Activated CD4-positive, alpha-beta T cell treated with anti-CD3 and anti-CD28 coated beads for 36 hours (primary cell): ENCODE results near the gene UBR3. TPM values are rescaled to one million over a fixed set of nuclear protein-coding genes. Genes with fewer than 3 reads are reported as not detected.

Source experiments
- ATAC-seq: fragments of 200-7000 bp; cut with Tn5 transposase; one replicate; pipeline ENCODE4 v1.10.0; 2021; ENCODE audit warnings: mild to moderate bottlenecking, moderate library complexity
- CTCF ChIA-PET: fragments of 350-600 bp; sonication (Branson Sonifier 250); formaldehyde crosslinking; loops from one replicate; lab custom pipeline; 2021; ENCODE audit warnings: antibody characterized with exemption; lab: Charles Lee
- POLR2A ChIA-PET: fragments of 350-600 bp; sonication (Branson Sonifier 250); formaldehyde crosslinking; loops from one replicate; lab custom pipeline; 2021; ENCODE audit warnings: antibody characterized with exemption, inconsistent platforms; lab: Charles Lee
- DNase-seq: peaks from one replicate; pipeline ENCODE4 v3.0.0-alpha.2; 2020
- H3K27ac Mint-ChIP-seq: one replicate; pipeline ENCODE4 v1.8.0; 2021; ENCODE audit warnings: mixed read lengths
- H3K27me3 Mint-ChIP-seq: one replicate; pipeline ENCODE4 v1.8.0; 2021; ENCODE audit warnings: mixed read lengths
- H3K36me3 Mint-ChIP-seq: one replicate; pipeline ENCODE4 v1.8.0; 2021; ENCODE audit warnings: low read depth, mixed read lengths
- H3K4me1 Mint-ChIP-seq: one replicate; pipeline ENCODE4 v1.8.0; 2021; ENCODE audit warnings: mixed read lengths
- H3K4me3 Mint-ChIP-seq: one replicate; pipeline ENCODE4 v1.8.0; 2021; ENCODE audit warnings: mild to moderate bottlenecking, moderate library complexity, mixed read lengths
- H3K9me3 Mint-ChIP-seq: one replicate; pipeline ENCODE4 v1.8.0; 2021; ENCODE audit warnings: low read depth, mixed read lengths
- intact Hi-C, 2 experiments: fragments of 100-400 bp; cut with DNase I in 1 of 2; cut with micrococcal nuclease in 1 of 2; formaldehyde crosslinking; loops; one replicate each; pipeline versions ENCODE4 v1.14.2 to v1.15.1; 2022 to 2024; cut with DNase I, micrococcal nuclease
- total RNA-seq, 2 experiments: library from RNA; stranded (reverse); gene quantifications; one replicate each; pipeline ENCODE4 v1.2.3, GENCODE V29; 2021

UBR3 gene
- total RNA-seq, 2 experiments from 2014 or later = 17.2 to 26.1 TPM

DNA sequence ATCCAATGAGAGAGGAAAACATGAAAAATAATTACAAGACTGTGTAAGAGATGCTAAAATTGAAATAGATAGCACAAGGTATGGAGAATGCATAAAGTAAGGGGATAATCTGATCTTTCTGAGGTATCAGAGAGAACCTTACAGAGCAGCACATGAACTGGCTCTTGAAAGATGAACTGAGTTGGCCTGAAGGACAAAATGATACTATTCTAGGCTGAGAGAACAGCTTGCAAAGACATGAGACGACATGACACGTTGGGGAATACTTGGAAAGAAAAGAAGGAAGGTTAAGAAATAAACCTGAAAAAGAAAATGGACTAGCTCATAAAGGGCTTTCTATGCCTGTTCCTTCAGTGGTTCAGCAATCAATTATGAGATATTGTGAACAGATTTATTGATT is 198.0 kb downstream of the UBR3 start:
- no peak for DNase-seq
- no peaks in the 10 kb centered on the region for H3K9me3 Mint-ChIP-seq
- ChIA-PET CTCF (no interaction called here), POLR2A (no interaction called here)
- no peak for ATAC-seq
- H3K27ac Mint-ChIP-seq = no peak overlapping the region
- intact Hi-C loops = no loop called here
- H3K4me3 Mint-ChIP-seq = no peak overlapping the region
- H3K27me3 Mint-ChIP-seq = no peaks in the 10 kb centered on the region
- peaks cover 13% of the 10 kb centered on the region for H3K36me3 Mint-ChIP-seq
- H3K4me1 Mint-ChIP-seq = no peaks in the 10 kb centered on the region

DNA sequence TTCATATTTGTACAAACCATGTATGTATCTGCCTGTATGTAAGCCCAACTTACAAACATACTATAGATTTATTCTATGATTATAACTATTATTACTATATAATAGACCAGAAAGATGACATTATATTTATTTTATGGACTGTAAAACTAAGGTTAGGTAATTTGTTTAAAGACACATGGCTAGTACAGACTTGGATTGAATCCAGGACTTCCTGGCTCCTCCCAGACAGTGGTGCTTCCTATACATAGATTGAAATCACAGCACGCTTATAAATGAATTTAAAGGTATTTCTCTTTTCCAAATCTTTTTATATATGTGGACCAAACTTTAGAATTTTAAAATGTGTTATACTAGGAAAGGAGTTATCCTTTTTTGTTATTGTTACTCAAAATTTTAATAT is 199.1 kb downstream of the UBR3 start:
- no peak for DNase-seq
- Mint-ChIP-seq H3K4me1 (no peaks in the 10 kb centered on the region), H3K4me3 (no peak overlapping the region), H3K36me3 (peaks cover 18% of the 10 kb centered on the region), H3K9me3 (no peaks in the 10 kb centered on the region), H3K27ac (no peak overlapping the region), H3K27me3 (no peaks in the 10 kb centered on the region)
- ChIA-PET CTCF (no interaction called here), POLR2A (no interaction called here)
- no peak for ATAC-seq
- intact Hi-C loops = no loop called here

DNA sequence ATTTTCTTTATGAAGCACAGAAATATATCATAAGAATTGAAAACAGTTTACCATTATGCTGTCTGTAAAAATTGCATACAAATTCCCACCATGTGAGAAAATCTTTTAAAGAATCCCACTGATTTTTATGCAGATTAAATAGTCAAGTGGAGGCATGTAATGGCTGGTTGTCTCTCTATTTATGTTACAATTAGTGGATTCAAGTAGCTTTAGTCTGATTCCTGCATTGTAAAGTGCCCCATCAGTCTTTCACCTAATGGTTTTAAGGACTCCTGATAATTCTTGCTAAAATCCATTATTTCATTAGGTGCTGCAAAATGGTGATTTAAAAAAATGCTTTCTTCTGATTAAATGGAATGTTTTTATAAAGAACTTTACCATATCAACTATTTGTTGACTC is 202.3 kb downstream of the UBR3 start:
- Mint-ChIP-seq H3K27me3 (no peaks in the 10 kb centered on the region), H3K4me3 (no peak overlapping the region), H3K36me3 (peaks cover 25% of the 10 kb centered on the region), H3K4me1 (no peaks in the 10 kb centered on the region), H3K9me3 (no peaks in the 10 kb centered on the region), H3K27ac (no peak overlapping the region)
- POLR2A ChIA-PET = no interaction called here
- CTCF ChIA-PET = no interaction called here
- no peak for DNase-seq
- no peak for ATAC-seq
- intact Hi-C loops = no loop called here

DNA sequence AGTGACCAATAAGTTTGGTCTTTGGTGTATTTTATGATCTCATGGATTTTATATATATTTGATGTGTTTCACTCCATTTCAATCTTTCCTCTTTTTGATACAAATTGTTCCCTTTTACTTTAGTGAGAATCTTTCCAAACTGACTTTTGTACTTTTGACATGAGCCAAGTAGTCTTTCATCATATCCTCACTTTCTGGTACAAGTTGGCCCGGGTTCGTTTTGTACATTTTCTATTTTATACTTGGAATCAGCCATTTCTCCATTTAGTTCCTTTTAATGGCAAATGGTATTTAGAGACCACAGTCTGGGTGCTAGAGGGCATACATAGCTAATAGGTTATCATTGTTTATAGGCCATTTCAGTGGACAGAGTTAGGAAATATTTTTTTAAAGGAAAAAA is 202.8 kb downstream of the UBR3 start:
- Mint-ChIP-seq H3K4me3 (no peak overlapping the region), H3K4me1 (no peaks in the 10 kb centered on the region), H3K27ac (no peak overlapping the region), H3K9me3 (no peaks in the 10 kb centered on the region), H3K36me3 (peaks cover 25% of the 10 kb centered on the region), H3K27me3 (no peaks in the 10 kb centered on the region)
- ChIA-PET CTCF (no interaction called here), POLR2A (no interaction called here)
- intact Hi-C loops = no loop called here
- ATAC-seq = no peak
- DNase-seq = no peak

DNA sequence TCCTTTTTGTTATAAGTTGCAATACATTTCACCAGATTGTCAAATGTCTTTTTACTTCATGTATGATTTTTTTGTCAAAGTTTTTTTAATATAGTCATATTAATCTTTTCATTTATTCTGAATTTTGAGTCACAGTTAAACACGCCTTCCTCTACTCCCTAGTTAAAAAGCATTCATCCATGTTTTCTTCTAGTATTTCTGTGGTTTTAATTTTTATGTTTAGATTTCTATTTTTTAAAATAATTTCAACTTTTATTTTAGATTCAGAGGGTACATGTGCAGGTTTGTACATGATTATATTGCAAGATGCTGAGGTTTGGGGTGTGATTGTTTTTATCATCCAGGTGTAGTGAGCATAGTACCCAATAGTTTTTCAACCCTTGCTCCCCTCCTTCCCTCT is 204.0 kb downstream of the UBR3 start:
- H3K4me1 Mint-ChIP-seq = no peaks in the 10 kb centered on the region

DNA sequence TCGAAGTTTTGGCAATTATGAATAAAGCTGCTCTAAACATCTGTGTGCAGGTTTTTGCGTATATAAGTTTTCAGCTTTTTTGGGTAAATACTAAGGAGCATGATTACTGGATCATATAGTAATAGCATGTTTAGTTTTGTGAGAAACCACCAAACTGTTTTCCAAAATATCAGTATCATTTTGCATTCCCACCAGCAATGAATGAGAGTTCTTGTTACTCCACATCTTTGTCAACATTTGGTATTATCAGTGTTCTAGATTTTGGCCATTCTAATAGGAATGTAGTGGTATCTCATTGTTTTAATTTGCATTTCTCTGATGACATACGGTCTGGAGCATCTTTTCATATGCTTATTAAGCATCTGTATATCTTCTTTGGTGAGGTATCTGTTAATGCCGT is 207.3 kb downstream of the UBR3 start:
- Mint-ChIP-seq H3K9me3 (no peaks in the 10 kb centered on the region), H3K27ac (no peak overlapping the region), H3K36me3 (peaks cover 22% of the 10 kb centered on the region), H3K4me3 (no peak overlapping the region), H3K4me1 (no peaks in the 10 kb centered on the region), H3K27me3 (no peaks in the 10 kb centered on the region)
- intact Hi-C loops = no loop called here
- ChIA-PET POLR2A (no interaction called here), CTCF (no interaction called here)
- DNase-seq = no peak
- ATAC-seq = no peak

More for the DNA sequence above, 204.0 kb downstream of the UBR3 start:
- intact Hi-C loops = no loop called here
- H3K4me3 Mint-ChIP-seq = no peak overlapping the region
- no peaks in the 10 kb centered on the region for H3K9me3 Mint-ChIP-seq
- DNase-seq (no peak), ATAC-seq (no peak)
- H3K27ac Mint-ChIP-seq = no peak overlapping the region
- CTCF ChIA-PET = no interaction called here
- peaks cover 25% of the 10 kb centered on the region for H3K36me3 Mint-ChIP-seq
- POLR2A ChIA-PET = no interaction called here
- H3K27me3 Mint-ChIP-seq = no peaks in the 10 kb centered on the region

DNA sequence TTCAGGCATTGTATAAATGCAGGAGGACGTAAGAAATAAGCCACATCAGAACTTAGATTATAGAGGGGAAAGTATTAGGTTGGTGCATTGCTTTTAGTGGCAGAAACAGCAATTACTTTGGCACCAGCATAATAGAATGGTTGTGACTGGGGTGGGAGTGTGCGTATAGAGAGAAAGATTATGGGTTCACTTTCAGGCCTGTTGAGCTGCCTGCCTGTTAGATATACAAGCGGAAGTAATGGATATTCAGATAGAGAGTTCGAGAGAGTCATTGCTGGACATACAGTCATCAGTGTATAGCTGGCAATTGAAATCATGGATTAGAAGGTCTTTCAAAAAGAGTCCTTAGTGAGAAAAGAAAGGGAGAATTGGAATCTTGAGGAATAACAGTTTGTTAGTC is 211.5 kb downstream of the UBR3 start:
- ATAC-seq (no peak), DNase-seq (no peak)
- no peaks in the 10 kb centered on the region for H3K27me3 Mint-ChIP-seq
- H3K4me1 Mint-ChIP-seq = no peaks in the 10 kb centered on the region
- intact Hi-C loops = no loop called here
- H3K27ac Mint-ChIP-seq = no peak overlapping the region
- POLR2A ChIA-PET = no interaction called here
- CTCF ChIA-PET = interaction anchor here (0.9 kb wide), 1 partner anchor 33 kb away, joined by 3 read pairs; no protein-coding TSS in a partner anchor
- peaks cover 9% of the 10 kb centered on the region for H3K36me3 Mint-ChIP-seq
- H3K9me3 Mint-ChIP-seq = no peaks in the 10 kb centered on the region
- H3K4me3 Mint-ChIP-seq = no peak overlapping the region

DNA sequence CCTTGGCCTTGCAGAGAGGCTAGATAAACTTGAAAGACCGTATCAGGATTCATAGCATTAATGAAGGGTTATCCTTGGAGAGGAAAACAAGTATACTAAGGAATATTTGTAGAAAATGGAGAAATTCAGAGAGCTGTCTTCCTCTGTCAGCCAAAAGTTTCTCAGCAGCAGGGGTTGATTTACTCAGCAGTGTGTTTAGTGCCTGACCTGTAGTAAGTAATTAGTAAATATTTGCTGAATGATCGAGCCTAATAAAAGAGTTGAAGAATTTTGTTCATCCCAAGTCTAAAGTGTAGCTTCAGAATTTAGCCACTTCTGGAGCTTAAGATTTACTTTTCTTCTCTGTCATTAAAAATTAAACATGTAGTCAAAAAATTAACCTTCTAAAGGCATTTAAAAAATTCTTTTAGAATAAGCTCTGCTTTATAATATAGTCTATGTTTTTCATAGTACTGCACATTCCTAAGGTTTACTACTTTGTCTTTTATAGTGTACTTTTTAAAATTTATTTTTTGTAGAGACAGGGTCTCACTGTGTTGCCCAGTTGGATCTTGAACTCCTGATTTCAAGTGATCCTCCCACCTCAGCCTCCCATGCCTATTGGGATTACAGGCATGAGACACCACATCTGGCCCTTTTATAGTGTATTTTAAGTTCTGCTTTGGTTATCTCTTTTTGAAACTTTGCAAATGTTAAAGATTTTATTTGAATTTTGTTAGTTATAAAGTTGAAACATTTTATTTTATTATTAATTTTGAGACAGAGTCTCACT is 212.3 kb downstream of the UBR3 start:
- Mint-ChIP-seq H3K36me3 (peaks cover 11% of the 10 kb centered on the region), H3K27me3 (no peaks in the 10 kb centered on the region), H3K27ac (no peak overlapping the region), H3K9me3 (no peaks in the 10 kb centered on the region), H3K4me3 (no peak overlapping the region), H3K4me1 (no peaks in the 10 kb centered on the region)
- DNase-seq (no peak), ATAC-seq (no peak)
- ChIA-PET CTCF (interaction anchor here (0.9 kb wide), 1 partner anchor 34 kb away, joined by 3 read pairs; no protein-coding TSS in a partner anchor), POLR2A (no interaction called here)
- intact Hi-C loops = no loop called here

DNA sequence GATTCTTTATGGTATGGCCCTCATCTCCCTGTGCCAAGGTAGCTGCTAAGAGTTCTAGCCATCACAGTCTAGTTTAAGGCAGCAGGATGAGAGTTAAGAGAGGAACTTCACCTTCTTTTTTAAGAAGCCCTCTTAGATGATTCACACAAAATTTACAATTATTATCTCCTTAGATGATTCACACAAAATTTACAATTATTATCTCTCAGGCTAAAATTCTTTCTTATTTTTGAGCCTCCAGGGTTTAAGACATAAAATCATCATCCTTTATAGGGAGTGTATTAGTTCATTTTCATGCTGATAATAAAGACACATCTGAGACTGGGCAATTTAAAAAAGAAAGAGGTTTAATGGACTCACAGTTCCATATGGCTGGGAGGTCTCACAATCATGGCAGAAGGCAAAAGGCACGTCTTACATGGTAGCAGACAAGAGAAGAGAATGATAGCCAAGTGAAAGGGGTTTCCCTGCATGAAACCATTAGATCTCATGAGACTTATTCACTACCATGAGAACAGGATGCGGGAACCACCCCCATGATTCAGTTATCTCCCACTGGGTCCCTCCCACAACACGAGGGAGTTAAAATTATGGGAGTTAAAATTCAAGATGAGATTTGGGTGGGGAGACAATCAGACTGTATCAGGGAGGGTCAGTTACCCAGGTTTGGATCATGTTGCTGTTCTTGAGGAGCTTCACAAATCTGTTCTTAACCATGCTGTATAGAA is 217.7 kb downstream of the UBR3 start:
- Mint-ChIP-seq H3K27ac (no peak overlapping the region), H3K4me1 (no peaks in the 10 kb centered on the region), H3K4me3 (no peak overlapping the region), H3K27me3 (no peaks in the 10 kb centered on the region), H3K9me3 (no peaks in the 10 kb centered on the region), H3K36me3 (peaks cover 16% of the 10 kb centered on the region)
- CTCF ChIA-PET = interaction anchor here (1.0 kb wide), 1 partner anchor 16 kb away, joined by 3 read pairs; no protein-coding TSS in a partner anchor
- ATAC-seq (no peak), DNase-seq (no peak)
- intact Hi-C loops = no loop called here
- POLR2A ChIA-PET = no interaction called here

DNA sequence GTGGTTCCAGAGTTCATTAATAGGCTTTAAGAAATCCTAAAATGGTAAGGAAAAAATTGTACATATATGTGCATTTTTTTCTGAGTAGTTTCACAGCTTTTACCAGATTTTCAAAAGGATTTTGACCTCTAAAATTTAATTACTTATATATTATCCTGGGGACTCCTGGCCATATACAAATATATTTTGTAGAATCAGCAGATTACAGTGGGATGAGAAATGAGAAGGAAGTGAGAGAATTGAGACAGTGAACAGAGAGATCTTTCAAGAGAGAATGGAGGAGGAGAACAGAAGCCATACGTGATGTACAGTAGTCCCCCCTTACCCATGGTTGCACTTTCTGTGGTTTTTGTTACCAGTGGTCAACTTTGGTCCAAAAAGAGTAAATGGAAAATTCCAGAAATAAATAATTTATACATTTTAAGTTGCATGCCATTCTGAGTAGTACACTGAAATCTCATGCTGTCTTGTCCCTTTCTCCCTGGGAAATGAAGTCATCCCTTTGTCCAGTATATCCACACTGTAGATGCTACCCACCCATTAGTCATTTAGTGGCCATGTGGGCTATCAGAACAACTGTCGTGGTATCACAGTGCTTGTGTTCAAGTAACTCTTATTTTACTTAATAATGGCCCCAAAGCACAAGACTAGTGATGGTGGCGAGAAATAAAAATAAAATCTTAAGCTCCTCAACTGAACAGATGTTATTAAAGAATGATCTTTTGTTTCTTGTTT is 220.2 kb downstream of the UBR3 start:
- POLR2A ChIA-PET = no interaction called here
- intact Hi-C loops = no loop called here
- Mint-ChIP-seq H3K27me3 (no peaks in the 10 kb centered on the region), H3K4me1 (no peaks in the 10 kb centered on the region), H3K27ac (no peak overlapping the region), H3K9me3 (no peaks in the 10 kb centered on the region), H3K4me3 (no peak overlapping the region), H3K36me3 (peaks cover 17% of the 10 kb centered on the region)
- no peak for ATAC-seq
- no peak for DNase-seq
- CTCF ChIA-PET = no interaction called here

DNA sequence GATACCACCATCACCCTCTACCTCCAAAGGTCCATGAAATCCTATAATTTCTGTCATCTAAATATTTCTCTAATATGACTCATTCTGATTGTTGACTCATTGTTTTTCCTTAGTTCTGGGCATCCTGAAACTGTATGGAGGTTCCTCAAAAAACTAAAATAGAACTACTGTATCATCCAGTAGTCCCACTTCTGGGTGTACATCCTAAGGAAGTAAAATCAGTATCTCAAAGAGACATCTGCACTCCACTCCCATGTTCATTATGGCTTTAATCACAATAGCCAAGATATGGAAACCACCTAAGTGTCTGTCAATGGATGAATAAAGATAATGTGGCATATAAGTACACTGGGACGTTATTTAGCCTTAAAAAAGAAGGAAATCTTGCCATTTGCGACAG is 224.9 kb downstream of the UBR3 start:
- Mint-ChIP-seq H3K4me1 (no peaks in the 10 kb centered on the region), H3K36me3 (peaks cover 21% of the 10 kb centered on the region), H3K27me3 (no peaks in the 10 kb centered on the region), H3K4me3 (no peak overlapping the region), H3K9me3 (no peaks in the 10 kb centered on the region), H3K27ac (no peak overlapping the region)
- DNase-seq = no peak
- CTCF ChIA-PET = no interaction called here
- no peak for ATAC-seq
- POLR2A ChIA-PET = no interaction called here
- intact Hi-C loops = no loop called here
